ENCODE results near the gene LMTK3.
"Not testable (repeated sequence)": the region's sequence is repeated elsewhere in the genome, so short reads cannot be mapped to it uniquely, and the experiment has no call there.

LMTK3 gene

GRCh38 chr19:48507911-48508439, 3.7 kb downstream of the LMTK3 start:
- no peak for DNase-seq

- DNase-seq: peak; percentile 53
Observed at GRCh38 chr19:48506138-48506733, 5.4 kb downstream of the LMTK3 start.

- no peak for DNase-seq
Observed at GRCh38 chr19:48502350-48503018, 9.2 kb downstream of the LMTK3 start.

- DNase-seq: peak; percentile 31
Observed at GRCh38 chr19:48501494-48502349, 9.9 kb downstream of the LMTK3 start.

GRCh38 chr19:48500830-48501493, 10.7 kb downstream of the LMTK3 start:
- DNase-seq: no peak

GRCh38 chr19:48499316-48500090, 12.1 kb downstream of the LMTK3 start:
- no peak for DNase-seq

GRCh38 chr19:48498595-48499311, 12.9 kb downstream of the LMTK3 start:
- DNase-seq: no peak

- DNase-seq: no peak
Observed at GRCh38 chr19:48497728-48498594, 13.7 kb downstream of the LMTK3 start.

GRCh38 chr19:48496959-48497727, 14.5 kb downstream of the LMTK3 start:
- DNase-seq: no peak

GRCh38 chr19:48495396-48495795, 16.2 kb downstream of the LMTK3 start:
- DNase-seq: no peak

GRCh38 chr19:48493718-48494401, 17.8 kb downstream of the LMTK3 start:
- no peak for DNase-seq

GRCh38 chr19:48492925-48493717, 18.5 kb downstream of the LMTK3 start:
- DNase-seq: peak; percentile 96

GRCh38 chr19:48491793-48492123, 19.9 kb downstream of the LMTK3 start:
- no peak for DNase-seq

GRCh38 chr19:48490981-48491792, 20.4 kb downstream of the LMTK3 start:
- DNase-seq: no peak

GRCh38 chr19:48489608-48490216, 21.9 kb downstream of the LMTK3 start:
- DNase-seq: peak; percentile 53

- DNase-seq: not testable (repeated sequence)
Observed at GRCh38 chr19:48488478-48488877, 23.2 kb downstream of the LMTK3 start.

- DNase-seq: peak; percentile 87
Observed at GRCh38 chr19:48487948-48488347, 23.7 kb downstream of the LMTK3 start.
